Esophagus muscularis mucosa (tissue), 4 donors: ENCODE measurements around the gene RAB39B. TPM values are rescaled to one million over a fixed set of nuclear protein-coding genes. Genes with fewer than 3 reads are reported as not detected.
"Not testable (repeated sequence)": the region's sequence is repeated elsewhere in the genome, so short reads cannot be mapped to it uniquely, and the experiment has no call there.

Experiments used
- DNase-seq: peaks from one replicate; pipeline ENCODE4 v3.0.0-alpha.2; 2017; ENCODE audit errors: extremely low spot score
- H3K27ac ChIP-seq, 4 donors: fragments of 200-600 bp; sonication (generic); replicated peaks in 1 of 4; 1 replicate in 3 of 4; 2 replicates in 1 of 4; pipeline ENCODE4 v1.5.1; 2016 to 2019; ENCODE audit warnings: mild to moderate bottlenecking in 1 of 4
- H3K27me3 ChIP-seq, 4 donors: fragments of 200-600 bp; sonication (generic); one replicate each; pipeline versions ENCODE4 v1.5.1 to v1.6.0; 2016 to 2019
- H3K36me3 ChIP-seq, 4 donors: fragments of 200-600 bp; sonication (generic); one replicate each; pipeline ENCODE4 v1.5.1; 2016 to 2019
- H3K4me1 ChIP-seq, 4 donors: fragments of 200-600 bp; sonication (generic); one replicate each; pipeline ENCODE4 v1.5.1; 2016 to 2019
- H3K4me3 ChIP-seq, 4 donors: fragments of 200-600 bp; sonication (generic); 1 replicate in 2 of 4; 2 replicates in 2 of 4; pipeline ENCODE4 v1.5.1; 2016 to 2019; ENCODE audit warnings: mild to moderate bottlenecking in 4 of 4, moderate library complexity in 1 of 4
- H3K9me3 ChIP-seq, 4 donors: fragments of 200-600 bp; sonication (generic); 1 replicate in 3 of 4; 2 replicates in 1 of 4; pipeline ENCODE4 v1.5.1; 2016 to 2019
- CTCF ChIP-seq, 3 experiments: fragments of 200-600 bp in 2 of 3; fragments of 450-650 bp in 1 of 3; sonication (generic) in 2 of 3; IDR thresholded peaks; one replicate each; pipeline ENCODE4 v1.5.1; 2017 to 2019; ENCODE audit warnings: antibody characterized with exemption in 3 of 3, mild to moderate bottlenecking in 2 of 3, moderate library complexity in 1 of 3
- EP300 ChIP-seq: sonication (generic); formaldehyde crosslinking; IDR thresholded peaks from one replicate; pipeline ENCODE4 v1.6.1; 2017; ENCODE audit warnings: antibody characterized with exemption
- POLR2A ChIP-seq: fragments of 450-650 bp; IDR thresholded peaks from one replicate; pipeline ENCODE4 v1.6.1; 2017; ENCODE audit warnings: antibody characterized with exemption, moderate library complexity, mild to moderate bottlenecking, low read depth
- POLR2AphosphoS5 ChIP-seq, 2 donors: sonication (generic); formaldehyde crosslinking; IDR thresholded peaks; one replicate each; pipeline ENCODE4 v1.6.1; 2017; ENCODE audit warnings: antibody characterized with exemption in 2 of 2
- WGBS: methylation state at CpG from one replicate; pipeline ENCODE4 v1.1.5; 2018; 5-methylcytosine and 5-hydroxymethylcytosine counted together
- intact Hi-C: fragments of 100-400 bp; cut with DNase I; formaldehyde crosslinking; loops from one replicate; pipeline ENCODE4 v1.15.1; 2023
- total RNA-seq, 4 donors: library from RNA; depleted of rRNA; stranded (reverse); fragments of >200 nt; gene quantifications; one replicate each; pipeline versions ENCODE4 v1.1.0 to v1.2.1, GENCODE V29; 2016

The RAB39B gene
- under 1 TPM in 3 of 4 donors, not detected in 1; 0.50 to 0.98 (median 0.84) TPM for total RNA-seq

DNA sequence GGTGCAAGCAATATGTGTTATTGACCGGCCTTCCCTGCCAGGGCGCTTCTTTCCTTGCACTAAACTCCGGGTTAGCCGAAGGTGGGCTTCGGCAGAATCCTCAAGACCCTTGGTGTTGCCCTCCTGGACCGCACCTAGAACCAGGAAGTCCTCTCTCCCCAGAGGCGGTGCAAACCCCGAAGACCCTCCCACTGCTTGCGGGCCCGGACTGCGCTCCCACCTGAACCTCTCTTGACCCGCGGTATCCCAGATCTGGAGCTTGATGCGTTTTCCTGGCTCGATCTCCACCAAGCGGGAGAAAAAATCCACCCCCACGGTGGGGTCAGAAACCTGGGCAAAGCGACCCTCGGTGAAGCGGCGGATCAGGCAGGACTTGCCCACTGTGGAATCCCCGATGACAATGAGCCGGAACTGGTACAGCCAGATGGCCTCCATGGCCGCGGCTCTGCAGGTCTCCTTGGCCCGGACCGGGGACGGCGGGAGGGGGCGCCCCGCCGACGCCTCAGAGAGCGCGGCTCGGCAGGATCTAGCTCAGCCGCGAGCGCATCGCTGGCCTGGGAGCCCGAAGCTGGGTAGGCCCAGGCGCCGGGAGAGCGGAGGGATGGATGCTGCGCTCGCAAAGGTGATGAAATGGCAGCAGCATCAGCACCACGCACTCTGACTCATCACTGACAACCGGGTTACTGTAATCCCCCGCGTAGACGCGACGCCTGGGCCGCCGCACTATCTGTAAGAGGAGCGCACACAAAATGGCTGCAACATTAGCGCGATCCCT, at the start of gene RAB39B:
Gene RAB39B (minus strand): TSS at position 638 of the 775 bp plus-strand sequence. CDS start 203 bp downstream, at position 435.
- H3K4me3 ChIP-seq: peak within 1 kb of the TSS; percentile 33 to 49 (median 42)
- intact Hi-C loops: no loop called here
- no peak for DNase-seq
- H3K4me1 ChIP-seq: peaks cover 0 to 7% (median 7%) of the 10 kb centered on the region in 4 donors
- H3K27ac ChIP-seq: no peak within 1 kb of the TSS
- no peaks in the 10 kb centered on the region for H3K36me3 ChIP-seq
- no peak for TF ChIP-seq POLR2A
- no peaks in the 10 kb centered on the region for H3K27me3 ChIP-seq
- 27% methylated on average over 26 of the region's 58 CpGs for WGBS
- no peaks in the 10 kb centered on the region for H3K9me3 ChIP-seq

- WGBS: no CpG with 5 or more reads among the region's 4 CpGs
- intact Hi-C loops: no loop called here
- H3K4me1 ChIP-seq: no peaks in the 10 kb centered on the region
- H3K9me3 ChIP-seq: peaks cover 0 to 15% (median 0%) of the 10 kb centered on the region in 4 donors
- no peaks in the 10 kb centered on the region for H3K27me3 ChIP-seq
- H3K4me3 ChIP-seq: no peak overlapping the region
- H3K27ac ChIP-seq: no peak overlapping the region
- TF ChIP-seq POLR2AphosphoS5 (IDR thresholded peaks at IDR 0.05) (no peak), POLR2A (no peak), CTCF (IDR thresholded peaks at IDR 0.05) (no peak), EP300 (no peak)
- no peak for DNase-seq
- H3K36me3 ChIP-seq: no peaks in the 10 kb centered on the region
Observed at GRCh38 chrX:155313766-155314165, 49.5 kb upstream of the RAB39B start.

DNA sequence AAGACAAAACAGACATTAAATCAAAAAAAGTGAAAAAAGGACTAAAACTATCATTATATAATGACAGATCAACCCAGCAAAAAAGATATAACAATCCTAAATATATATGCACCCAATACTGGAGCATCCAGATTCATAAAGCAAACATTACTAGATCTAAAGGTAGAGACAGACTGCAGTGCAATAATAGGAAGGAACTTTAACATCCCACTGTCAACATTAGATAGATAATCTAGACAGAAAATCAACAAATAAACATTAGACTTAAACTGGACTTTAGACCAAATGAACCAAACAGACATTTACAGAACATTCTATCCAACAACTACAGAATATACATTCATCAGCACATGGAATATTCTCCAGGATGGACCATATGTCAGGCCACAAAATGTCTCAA, 29.5 kb upstream of the RAB39B start:
- Histone ChIP-seq H3K27me3 (no peaks in the 10 kb centered on the region), H3K4me1 (no peaks in the 10 kb centered on the region), H3K9me3 (no peaks in the 10 kb centered on the region), H3K27ac (no peak overlapping the region), H3K36me3 (no peaks in the 10 kb centered on the region), H3K4me3 (no peak overlapping the region)
- TF ChIP-seq EP300 (no peak), POLR2AphosphoS5 (IDR thresholded peaks at IDR 0.05) (no peak)
- intact Hi-C loops: no loop called here
- no peak for DNase-seq

- 58% methylated on average over 1 of the region's 1 CpG for WGBS
- H3K27me3 ChIP-seq: no peaks in the 10 kb centered on the region
- TF ChIP-seq POLR2A (no peak), POLR2AphosphoS5 (IDR thresholded peaks at IDR 0.05) (no peak), EP300 (no peak), CTCF (IDR thresholded peaks at IDR 0.05) (no peak)
- no peak overlapping the region for H3K4me3 ChIP-seq
- H3K36me3 ChIP-seq: peaks cover 0 to 39% (median 4%) of the 10 kb centered on the region in 4 donors
- no peak overlapping the region for H3K27ac ChIP-seq
- H3K4me1 ChIP-seq: no peaks in the 10 kb centered on the region
- H3K9me3 ChIP-seq: no peaks in the 10 kb centered on the region
- no peak for DNase-seq
- intact Hi-C loops: no loop called here
Observed at GRCh38 chrX:155279873-155280272, 15.6 kb upstream of the RAB39B start.

DNA sequence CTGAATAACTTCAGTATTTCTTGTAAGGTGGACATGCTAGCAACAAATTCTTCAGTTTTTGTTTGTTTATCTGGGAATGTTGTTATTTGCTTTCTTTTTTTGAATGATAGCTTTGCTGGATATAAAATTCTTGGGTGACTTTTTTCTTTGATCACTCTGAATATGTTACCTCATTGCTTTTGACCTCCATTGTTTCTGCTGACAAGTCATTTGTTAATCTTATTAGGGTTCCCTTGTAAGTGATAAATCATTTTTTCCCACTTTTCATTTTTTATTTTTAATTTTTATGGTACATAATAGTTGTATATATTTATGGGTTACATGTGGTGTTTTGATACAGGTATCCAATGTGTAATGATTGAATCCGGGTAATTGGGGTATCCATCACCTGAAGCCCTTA, 6.7 kb upstream of the RAB39B start:
- Histone ChIP-seq H3K27ac (no peak overlapping the region), H3K4me1 (no peaks in the 10 kb centered on the region), H3K4me3 (no peak overlapping the region), H3K36me3 (peaks cover 0 to 2% (median 0%) of the 10 kb centered on the region in 4 donors), H3K27me3 (no peaks in the 10 kb centered on the region), H3K9me3 (no peaks in the 10 kb centered on the region)
- WGBS: 80% methylated on average over 1 of the region's 1 CpG
- no peak for DNase-seq
- intact Hi-C loops: no loop called here
- TF ChIP-seq POLR2AphosphoS5 (IDR thresholded peaks at IDR 0.05) (no peak), CTCF (IDR thresholded peaks at IDR 0.05) (no peak), EP300 (no peak), POLR2A (no peak)

- DNase-seq, H3K27me3 ChIP-seq, H3K27ac ChIP-seq, H3K4me3 ChIP-seq, H3K9me3 ChIP-seq, H3K36me3 ChIP-seq, H3K4me1 ChIP-seq, intact Hi-C loops: not testable (repeated sequence)
- 77% methylated on average over 1 of the region's 1 CpG for WGBS
Observed at GRCh38 chrX:155267995-155268394, 3.7 kb upstream of the RAB39B start.
